C1 segment of cervical spinal cord (tissue), 14 donors: ENCODE measurements around the gene SCARF1.
A peak's percentile ranks its signal among the peaks of the same experiment; 100 is the strongest.

ENCODE experiments used
- DNase-seq, 14 donors: peaks; one replicate each; lab custom pipeline; 2025; lab: John Stamatoyannopoulos, UW

The SCARF1 gene

GRCh38 chr17:1629504-1630310, 15.8 kb downstream of the SCARF1 start:
- peak in 9 of 14 donors; percentile 11 to 57 (median 42) for DNase-seq

- DNase-seq, result peak; percentile 76 to 97 (median 94)
Measured at GRCh38 chr17:1628856-1629503, 16.6 kb downstream of the SCARF1 start.

- peak in 13 of 14 donors; percentile 48 to 91 (median 83) for DNase-seq
Measured at GRCh38 chr17:1627982-1628855, 17.3 kb downstream of the SCARF1 start, which contains the start of gene SLC43A2. Gene SLC43A2, minus strand, starts transcription at chr17:1628834. Its CDS starts 960 bp downstream, at chr17:1627874.

- peak in 7 of 14 donors; percentile 12 to 59 (median 44) for DNase-seq
Measured at GRCh38 chr17:1627182-1627981, 18.1 kb downstream of the SCARF1 start.

GRCh38 chr17:1626333-1626732, 19.2 kb downstream of the SCARF1 start:
- DNase-seq, result peak in 1 of 14 donors; percentile 40

- no peak for DNase-seq
Measured at GRCh38 chr17:1625581-1625980, 20.0 kb downstream of the SCARF1 start.

GRCh38 chr17:1625053-1625452, 20.5 kb downstream of the SCARF1 start:
- DNase-seq, result no peak

- no peak for DNase-seq
Measured at GRCh38 chr17:1624650-1625049, 20.9 kb downstream of the SCARF1 start.

GRCh38 chr17:1623057-1623630, 22.4 kb downstream of the SCARF1 start:
- DNase-seq, result no peak

- no peak for DNase-seq
Measured at GRCh38 chr17:1621273-1621954, 24.1 kb downstream of the SCARF1 start.

- no peak for DNase-seq
Measured at GRCh38 chr17:1620486-1620885, 25.0 kb downstream of the SCARF1 start.

- DNase-seq, result peak in 1 of 14 donors; percentile 34
Measured at GRCh38 chr17:1617620-1618174, 27.8 kb downstream of the SCARF1 start.

- no peak for DNase-seq
Measured at GRCh38 chr17:1616101-1616500, 29.4 kb downstream of the SCARF1 start.

- DNase-seq, result no peak
Measured at GRCh38 chr17:1612400-1612799, 33.1 kb downstream of the SCARF1 start.

GRCh38 chr17:1611715-1612114, 33.8 kb downstream of the SCARF1 start:
- peak in 4 of 14 donors; percentile 32 to 62 (median 44) for DNase-seq

- DNase-seq, result no peak
Measured at GRCh38 chr17:1608676-1609075, 36.9 kb downstream of the SCARF1 start.

GRCh38 chr17:1607971-1608320, 37.6 kb downstream of the SCARF1 start:
- DNase-seq, result no peak

GRCh38 chr17:1606352-1606985, 39.1 kb downstream of the SCARF1 start:
- DNase-seq, result peak in 2 of 14 donors; percentile 29 to 43

- peak in 1 of 14 donors; percentile 18 for DNase-seq
Measured at GRCh38 chr17:1605681-1606351, 39.7 kb downstream of the SCARF1 start.
